H1 (cell line): ENCODE results near the gene CDH1. TPM values are rescaled to one million over a fixed set of nuclear protein-coding genes. Genes with fewer than 3 reads are reported as not detected.

Experiments used
- CTCF ChIA-PET: fragments of 300-600 bp; sonication (Branson Sonifier 250); formaldehyde crosslinking; loops from one replicate; lab custom pipeline; 2021; ENCODE audit not compliant: partially characterized antibody; lab: Charles Lee
- POLR2A ChIA-PET: fragments of 300-600 bp; sonication (Branson Sonifier 250); formaldehyde crosslinking; loops from one replicate; lab custom pipeline; 2021; ENCODE audit warnings: inconsistent platforms; ENCODE audit not compliant: partially characterized antibody; lab: Charles Lee
- DNase-seq, 2 experiments: peaks; one replicate each; pipeline versions ENCODE4 v3.0.0 to v3.0.0-alpha.2; 2010 to 2022; ENCODE audit warnings: low spot score in 2 of 2, low read depth in 1 of 2, mixed read lengths in 1 of 2
- FAIRE-seq: peaks from 2 replicates; lab custom pipeline; 2011; peaks lifted over from hg19 to GRCh38; lab: Jason Lieb, UNC
- H2AFZ ChIP-seq: 2 replicates; pipeline ENCODE4 v1.8.1; 2012; ENCODE audit warnings: low read length, inconsistent platforms
- H2AK5ac ChIP-seq: 2 replicates; pipeline ENCODE4 v1.6.1; 2013; ENCODE audit warnings: low read depth, low read length
- H2BK120ac ChIP-seq: replicated peaks from 2 replicates; pipeline ENCODE3; 2013; ENCODE audit warnings: low read depth, low read length, inconsistent platforms
- H2BK12ac ChIP-seq: 2 replicates; pipeline ENCODE4 v1.6.1; 2013; ENCODE audit warnings: low read depth, low read length
- H2BK15ac ChIP-seq: 2 replicates; pipeline ENCODE4 v1.6.1; 2013; ENCODE audit warnings: low read length
- H2BK20ac ChIP-seq: 2 replicates; pipeline ENCODE4 v1.6.1; 2013; ENCODE audit warnings: low read length
- H2BK5ac ChIP-seq: 2 replicates; pipeline ENCODE4 v1.6.1; 2013; ENCODE audit warnings: low read depth, low read length
- H3K14ac ChIP-seq: 2 replicates; pipeline ENCODE4 v1.6.1; 2013; ENCODE audit warnings: inconsistent platforms; ENCODE audit not compliant: insufficient read length
- H3K18ac ChIP-seq: 2 replicates; pipeline ENCODE4 v1.6.1; 2013; ENCODE audit warnings: low read length; ENCODE audit errors: extremely low read depth
- H3K23ac ChIP-seq: 2 replicates; pipeline ENCODE4 v1.6.1; 2013; ENCODE audit warnings: inconsistent platforms; ENCODE audit not compliant: insufficient read length
- H3K23me2 ChIP-seq: 2 replicates; pipeline ENCODE4 v1.6.1; 2013; ENCODE audit warnings: low read depth, low read length
- H3K27ac ChIP-seq: 2 replicates; pipeline ENCODE4 v1.6.1; 2011; ENCODE audit warnings: low read depth, low read length, inconsistent platforms
- H3K27me3 ChIP-seq, 4 experiments: replicated peaks in 1 of 4; 1 replicate in 1 of 4; 2 replicates in 3 of 4; pipeline versions ENCODE4 v1.6.1 to v1.8.1; 2011 to 2013; ENCODE audit warnings: low read length in 3 of 4, mild to moderate bottlenecking in 3 of 4, inconsistent platforms in 2 of 4, mixed read lengths in 2 of 4, moderate library complexity in 1 of 4; ENCODE audit not compliant: control insufficient read depth in 3 of 4, insufficient read depth in 3 of 4; ENCODE audit errors: extremely low read depth in 1 of 4
- H3K36me3 ChIP-seq, 4 experiments: 2 replicates each; pipeline versions ENCODE4 v1.6.1 to v1.8.1; 2011 to 2013; ENCODE audit warnings: mild to moderate bottlenecking in 4 of 4, low read length in 3 of 4, moderate library complexity in 2 of 4, control low read depth in 1 of 4, inconsistent platforms in 1 of 4; ENCODE audit not compliant: insufficient read depth in 4 of 4, control insufficient read depth in 2 of 4
- H3K4ac ChIP-seq: replicated peaks from 2 replicates; pipeline ENCODE3; 2013; ENCODE audit warnings: low read length, low read depth, mixed read lengths, inconsistent platforms; ENCODE audit not compliant: insufficient read length
- H3K4me1 ChIP-seq, 4 experiments: replicated peaks in 1 of 4; 1 replicate in 1 of 4; 2 replicates in 3 of 4; pipeline versions ENCODE4 v1.6.1 to v1.8.1; 2011 to 2013; ENCODE audit warnings: low read length in 3 of 4, inconsistent platforms in 2 of 4, mixed read lengths in 1 of 4; ENCODE audit not compliant: insufficient read depth in 4 of 4, control insufficient read depth in 3 of 4
- H3K4me2 ChIP-seq, 2 experiments: 2 replicates each; pipeline versions ENCODE4 v1.6.1 to v1.8.1; 2011 to 2013; ENCODE audit warnings: low read depth in 2 of 2, low read length in 2 of 2, control low read depth in 1 of 2, inconsistent platforms in 1 of 2, mild to moderate bottlenecking in 1 of 2; ENCODE audit not compliant: insufficient read depth in 1 of 2
- H3K4me3 ChIP-seq, 4 experiments: fragments of 200-600, 300-600 bp in 1 of 4; sonication (generic), shearing (Covaris generic), sonication (Bioruptor Twin) in 1 of 4; 2 replicates each; pipeline versions ENCODE4 v1.5.1 to v1.8.1; 2011 to 2016; ENCODE audit warnings: low read length in 4 of 4, low read depth in 3 of 4, control low read depth in 2 of 4, inconsistent platforms in 2 of 4, mild to moderate bottlenecking in 2 of 4, mixed read lengths in 1 of 4, moderate library complexity in 1 of 4; ENCODE audit not compliant: insufficient read depth in 2 of 4; ENCODE audit errors: extremely low read depth in 1 of 4
- H3K56ac ChIP-seq: replicated peaks from 2 replicates; pipeline ENCODE3; 2013; ENCODE audit warnings: low read depth, mild to moderate bottlenecking, mixed read lengths, low read length, inconsistent platforms; ENCODE audit not compliant: insufficient read length
- H3K79me1 ChIP-seq: 2 replicates; pipeline ENCODE4 v1.6.1; 2013; ENCODE audit warnings: low read depth, low read length, control low read depth
- H3K79me2 ChIP-seq, 2 experiments: 2 replicates each; pipeline versions ENCODE4 v1.6.1 to v1.8.1; 2012 to 2013; ENCODE audit warnings: low read length in 2 of 2, mild to moderate bottlenecking in 2 of 2, inconsistent platforms in 1 of 2; ENCODE audit not compliant: insufficient read depth in 2 of 2, control insufficient read depth in 1 of 2
- H3K9ac ChIP-seq, 4 experiments: replicated peaks in 1 of 4; 1 replicate in 1 of 4; 2 replicates in 3 of 4; pipeline versions ENCODE4 v1.6.1 to v1.8.1; 2011 to 2013; ENCODE audit warnings: low read depth in 3 of 4, low read length in 3 of 4, control low read depth in 2 of 4, mild to moderate bottlenecking in 2 of 4, moderate library complexity in 2 of 4, inconsistent platforms in 1 of 4; ENCODE audit errors: extremely low read depth in 1 of 4
- H3K9me3 ChIP-seq, 2 experiments: 2 replicates each; pipeline versions ENCODE4 v1.6.1 to v1.8.1; 2012 to 2013; ENCODE audit warnings: mild to moderate bottlenecking in 2 of 2, moderate library complexity in 2 of 2, control low read depth in 1 of 2, inconsistent platforms in 1 of 2, low read depth in 1 of 2, low read length in 1 of 2, mixed read lengths in 1 of 2; ENCODE audit not compliant: insufficient read depth in 2 of 2
- H4K20me1 ChIP-seq, 2 experiments: replicated peaks in 1 of 2; 2 replicates each; pipeline versions ENCODE3 to v1.8.1; 2011 to 2013; ENCODE audit warnings: inconsistent platforms in 2 of 2, low read length in 2 of 2, mild to moderate bottlenecking in 1 of 2; ENCODE audit not compliant: insufficient read depth in 2 of 2, control insufficient read depth in 1 of 2
- H4K5ac ChIP-seq: 2 replicates; pipeline ENCODE4 v1.6.1; 2013; ENCODE audit warnings: low read length, low read depth, mixed read lengths, inconsistent platforms; ENCODE audit not compliant: insufficient read length
- H4K8ac ChIP-seq: 2 replicates; pipeline ENCODE4 v1.8.0; 2013; ENCODE audit warnings: mild to moderate bottlenecking, moderate library complexity, low read length, inconsistent platforms; ENCODE audit not compliant: insufficient read depth; ENCODE audit errors: extremely low read depth
- H4K91ac ChIP-seq: replicated peaks from 2 replicates; pipeline ENCODE3; 2013; ENCODE audit warnings: low read length, mixed read lengths, inconsistent platforms; ENCODE audit not compliant: insufficient read length
- CREB1 ChIP-seq: IDR thresholded peaks from 2 replicates; pipeline ENCODE4 v1.6.1; 2012; ENCODE audit warnings: inconsistent platforms
- POLR2A ChIP-seq, 2 experiments: IDR thresholded peaks; 1 replicate in 1 of 2; 2 replicates in 1 of 2; pipeline ENCODE4 v1.6.1; 2011; ENCODE audit warnings: low read depth in 2 of 2, low read length in 2 of 2, mild to moderate bottlenecking in 2 of 2; ENCODE audit errors: control extremely low read depth in 1 of 2
- WGBS, 2 experiments: shearing (Covaris generic) in 1 of 2; methylation state at CpG; one replicate each; pipeline versions ENCODE4 v1.1.6 to v1.1.7; 2013 to 2015; ENCODE audit warnings: low lambda C conversion rate in 2 of 2, mixed read lengths in 2 of 2, inconsistent platforms in 1 of 2, low coverage in 1 of 2, missing lambda C conversion rate in 1 of 2; ENCODE audit not compliant: insufficient replicate concordance in 2 of 2, insufficient coverage in 1 of 2, insufficient read length in 1 of 2; ENCODE audit errors: extremely low coverage in 1 of 2, missing lambda C conversion rate in 1 of 2; 5-methylcytosine and 5-hydroxymethylcytosine counted together
- polyA plus RNA-seq, 7 experiments: library from polyadenylated mRNA; depleted of rRNA in 3 of 7; stranded (reverse) in 5 of 7; unstranded in 2 of 7; fragments of >200 nt in 5 of 7; fragments of 200-250 nt in 2 of 7; gene quantifications; 1 replicate in 5 of 7; 2 replicates in 1 of 7; 4 replicates in 1 of 7; pipeline versions ENCODE4 v1.2.1 to v1.2.3, GENCODE V29; 2011 to 2013; ENCODE audit warnings: missing spikeins in 2 of 7, mixed read lengths in 2 of 7
- total RNA-seq: library from RNA; stranded (reverse); fragmentation: NEBNext Ultra II Directional; extraction: Animal tissue kit (Norgen Biotek cat#: 25700); gene quantifications from 2 replicates; pipeline ENCODE4 v1.2.1, GENCODE V29; 2021

The CDH1 gene
- total and polyA plus RNA-seq, 2 of the 8 experiments (the other 6 are each of a cell fraction or from before 2014, with no cell fraction given), result 133 to 265 TPM

DNA sequence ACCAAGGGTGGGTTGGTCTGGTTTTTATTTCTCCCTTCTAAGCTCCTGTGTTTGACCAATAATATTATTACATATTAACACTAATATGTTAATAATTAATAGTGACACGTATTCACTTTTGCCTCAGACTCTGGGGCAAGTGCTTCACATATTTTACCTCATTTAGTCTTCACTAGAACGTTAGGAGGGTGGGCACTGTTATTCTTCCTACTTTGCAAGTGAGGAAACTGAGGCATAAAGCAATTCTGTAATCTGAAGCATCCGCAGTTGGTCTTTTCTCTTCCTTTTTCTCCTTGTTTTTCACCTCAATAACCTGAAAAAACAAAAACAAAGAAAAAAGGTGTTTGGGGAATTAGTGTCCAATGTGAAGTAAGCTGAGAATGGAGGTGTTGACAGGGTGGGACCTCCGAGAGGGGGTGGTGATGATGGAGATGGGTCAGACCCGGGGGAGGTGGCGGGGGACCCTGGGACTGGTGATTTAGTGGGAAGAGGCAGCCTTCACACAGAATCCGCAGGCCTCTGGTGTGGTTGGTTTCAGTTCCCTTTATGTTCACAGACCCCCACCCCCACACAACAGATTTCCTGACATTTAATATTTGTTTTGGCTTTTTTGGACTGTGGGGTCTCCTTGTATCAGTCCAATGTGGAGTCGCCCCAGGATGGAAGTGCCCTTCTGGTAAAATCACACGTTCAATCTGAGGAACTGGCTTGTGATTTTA, 3.7 kb downstream of the CDH1 start:
- no peak overlapping the region for H2BK15ac ChIP-seq
- FAIRE-seq, result no peak
- no peak overlapping the region for H4K8ac ChIP-seq
- peaks cover 8 to 23% (median 17%) of the 10 kb centered on the region in 4 experiments for H3K4me1 ChIP-seq
- peaks cover 3 to 9% of the 10 kb centered on the region in 2 experiments for H4K20me1 ChIP-seq
- H2BK5ac ChIP-seq, result no peak overlapping the region
- H3K27me3 ChIP-seq, result no peaks in the 10 kb centered on the region
- 88% methylated on average over 9 of the region's 9 CpGs; no CpG with 5 or more reads in 1 of the 2 experiments for WGBS, 2 experiments
- no peak overlapping the region for H4K91ac ChIP-seq
- no peaks in the 10 kb centered on the region for H3K9me3 ChIP-seq
- H3K56ac ChIP-seq, result no peak overlapping the region
- TF ChIP-seq POLR2A (IDR thresholded peaks at IDR 0.05; ENCODE audit: control extremely low read depth in 1 of 2, low read depth in 2 of 2, low read length in 2 of 2), result 0 out of 3 replicates have a peak, but pooled peaks of 1 of the 2 experiments have one; percentile 37
- TF ChIP-seq CREB1, result no peak
- TF ChIP-seq, all 59 proteins: peak for 1
- no peak for DNase-seq
- no peak overlapping the region for H3K4ac ChIP-seq
- no peak overlapping the region for H2BK12ac ChIP-seq
- peaks cover 8% of the 10 kb centered on the region; the same call in 1 of the 2 replicates for H3K23me2 ChIP-seq
- H3K27ac ChIP-seq, result no peak overlapping the region
- no peak overlapping the region for H3K18ac ChIP-seq
- H3K79me1 ChIP-seq, result peaks cover 7% of the 10 kb centered on the region; the same call in 1 of the 2 replicates
- H2AFZ ChIP-seq, result no peak overlapping the region
- H3K36me3 ChIP-seq, result peaks cover 0 to 21% (median 0%) of the 10 kb centered on the region in 4 experiments; a peak in 4 of 8 replicates
- H3K9ac ChIP-seq, result no peak overlapping the region
- H2AK5ac ChIP-seq, result no peak overlapping the region
- ChIA-PET CTCF (interaction anchor here (0.6 kb wide), 1 partner anchor 60 kb away, joined by 4 read pairs; no protein-coding TSS in a partner anchor), POLR2A (interaction anchor here (1.1 to 4.7 kb wide), 4 partner anchors 9 to 30 kb away, joined by 3 to 65 read pairs (median 12); no protein-coding TSS in a partner anchor)
- peaks cover 0 to 73% of the 10 kb centered on the region in 2 experiments; a peak in 2 of 4 replicates for H3K79me2 ChIP-seq
- no peak overlapping the region for H2BK20ac ChIP-seq
- no peak overlapping the region for H3K4me3 ChIP-seq
- H2BK120ac ChIP-seq, result no peak overlapping the region
- H3K4me2 ChIP-seq, result no peak overlapping the region; a peak in 1 of 4 replicates
- H3K23ac ChIP-seq, result no peak overlapping the region
- H4K5ac ChIP-seq, result no peak overlapping the region
- no peak overlapping the region for H3K14ac ChIP-seq
